KOPT-K1 (cell line): ENCODE measurements around the gene FARSB.

Experiments
- H3K27ac ChIP-seq: fragments of 200-600 bp; sonication (generic); 2 replicates; pipeline ENCODE4 v1.5.1; 2016; ENCODE audit warnings: antibody characterized with exemption, mild to moderate bottlenecking, low read depth, low read length; ENCODE audit not compliant: poor library complexity, severe bottlenecking
- H3K36me3 ChIP-seq: fragments of 200-600 bp; sonication (generic); 2 replicates; pipeline ENCODE4 v1.5.1; 2017; ENCODE audit warnings: antibody characterized with exemption, mild to moderate bottlenecking, low read length, moderate library complexity; ENCODE audit not compliant: insufficient read depth
- H3K9me3 ChIP-seq: fragments of 200-600 bp; sonication (generic); 2 replicates; pipeline ENCODE4 v1.5.1; 2017; ENCODE audit warnings: antibody characterized with exemption, low read length, mild to moderate bottlenecking; ENCODE audit not compliant: insufficient read depth, poor library complexity, severe bottlenecking

The FARSB gene

DNA sequence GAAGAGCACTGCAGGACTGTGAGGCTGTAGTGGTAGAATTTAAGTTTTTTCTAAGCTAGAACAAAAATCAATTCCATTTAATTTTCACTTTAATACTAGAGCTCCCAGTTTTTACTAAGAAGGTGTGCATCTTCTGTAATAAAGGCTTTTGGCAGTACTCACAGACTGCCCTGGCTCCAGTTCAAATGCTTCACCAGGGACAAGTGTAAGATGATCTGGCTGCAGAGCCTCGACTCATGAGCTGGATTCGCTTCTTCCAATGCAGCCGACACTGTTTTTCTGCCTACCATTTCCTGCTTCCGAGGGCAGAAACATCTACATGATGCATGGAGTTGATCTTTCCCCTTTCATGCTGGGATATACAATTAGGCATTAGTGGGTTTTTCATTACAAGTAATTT, 87.0 kb downstream of the FARSB start:
- peaks cover 76% of the 10 kb centered on the region for H3K36me3 ChIP-seq
- H3K27ac ChIP-seq = no peak overlapping the region
- H3K9me3 ChIP-seq = no peaks in the 10 kb centered on the region

DNA sequence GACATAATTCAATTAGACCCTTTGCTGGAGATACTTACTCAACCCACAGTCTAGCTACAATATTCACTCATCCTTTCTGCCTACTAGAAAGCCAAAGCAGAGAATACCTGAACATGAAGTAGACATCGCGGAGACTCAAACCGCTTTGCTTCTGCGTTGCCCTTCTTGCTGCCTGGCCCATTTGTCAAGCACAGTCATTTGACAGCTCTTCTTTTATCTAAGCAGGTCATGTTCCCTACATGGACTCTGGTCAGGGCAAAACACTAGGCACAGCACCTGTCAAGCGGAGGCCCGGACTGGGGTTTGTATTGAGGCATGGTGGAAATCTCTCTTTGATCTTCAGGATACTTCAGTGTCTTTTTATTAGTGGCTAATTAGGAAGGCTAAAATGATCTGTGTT, 89.7 kb downstream of the FARSB start:
- Histone ChIP-seq H3K9me3 (no peaks in the 10 kb centered on the region), H3K36me3 (peaks cover 70% of the 10 kb centered on the region), H3K27ac (no peak overlapping the region)

DNA sequence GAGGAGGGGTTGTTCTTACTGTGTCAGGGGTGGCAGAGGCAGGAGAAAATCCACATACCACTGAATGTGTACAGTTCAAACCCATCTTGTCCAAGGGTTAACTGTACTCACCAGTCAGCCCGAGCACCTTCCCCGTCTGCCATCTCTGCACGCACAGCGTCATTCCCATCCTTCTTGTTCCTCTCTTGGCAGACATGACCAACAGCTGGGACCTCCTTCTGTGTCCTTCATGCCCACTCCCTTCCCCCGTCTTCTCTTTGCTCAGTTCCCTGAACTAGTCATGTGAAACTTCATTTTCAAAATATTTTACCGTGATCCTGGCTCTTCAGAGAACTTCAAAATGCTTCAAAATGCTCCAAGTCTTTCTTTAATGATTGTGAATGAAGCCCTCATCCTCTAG, 92.0 kb downstream of the FARSB start:
- Histone ChIP-seq H3K27ac (no peak overlapping the region), H3K36me3 (peaks cover 49% of the 10 kb centered on the region), H3K9me3 (no peaks in the 10 kb centered on the region)

GRCh38 chr2:222563106-222563718, 92.7 kb downstream of the FARSB start:
- H3K27ac ChIP-seq = no peak overlapping the region
- H3K9me3 ChIP-seq = no peaks in the 10 kb centered on the region
- peaks cover 42% of the 10 kb centered on the region for H3K36me3 ChIP-seq

- no peak overlapping the region for H3K27ac ChIP-seq
- H3K36me3 ChIP-seq = peaks cover 31% of the 10 kb centered on the region
- H3K9me3 ChIP-seq = no peaks in the 10 kb centered on the region
Observed at GRCh38 chr2:222561817-222562645, 93.9 kb downstream of the FARSB start.

DNA sequence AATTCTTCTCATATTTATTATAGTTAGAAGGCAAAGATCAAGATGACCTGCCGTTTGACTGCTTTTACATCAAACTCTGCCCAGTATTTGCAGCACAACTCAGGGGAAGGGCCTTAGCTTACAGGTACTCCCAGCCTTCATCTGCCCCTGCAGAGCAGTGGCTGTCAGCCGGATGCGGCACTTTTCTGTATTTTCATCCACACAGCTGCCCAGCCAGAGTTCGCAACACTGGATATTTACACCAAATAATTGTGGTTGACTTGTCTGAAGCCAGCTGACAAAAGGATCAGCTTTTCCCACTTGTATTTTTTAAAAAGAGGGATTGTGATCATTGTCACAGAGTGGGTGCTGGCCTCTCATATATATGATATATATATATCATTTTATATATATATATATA, 94.7 kb downstream of the FARSB start:
- Histone ChIP-seq H3K9me3 (no peaks in the 10 kb centered on the region), H3K27ac (no peak overlapping the region), H3K36me3 (peaks cover 22% of the 10 kb centered on the region)

DNA sequence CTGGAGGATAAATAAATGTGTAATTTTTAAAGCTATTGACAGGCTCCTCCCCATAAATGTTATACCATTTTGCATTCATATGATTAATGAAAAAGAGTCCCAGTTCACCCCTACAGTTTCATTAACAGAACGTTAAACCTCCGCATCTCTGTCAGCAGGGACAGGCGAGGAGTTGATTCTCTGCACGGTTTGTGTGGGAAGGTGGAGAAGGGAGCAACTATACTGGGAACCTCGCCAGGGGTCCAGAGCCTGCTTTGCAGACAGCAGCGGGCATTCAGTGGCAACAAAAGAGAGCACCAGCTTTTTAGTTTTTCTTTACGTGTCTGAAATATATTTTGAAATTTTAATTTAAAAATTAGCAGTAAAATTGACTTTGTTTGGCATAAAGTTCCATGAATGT, 101.4 kb downstream of the FARSB start:
- Histone ChIP-seq H3K27ac (no peak overlapping the region), H3K36me3 (no peaks in the 10 kb centered on the region), H3K9me3 (no peaks in the 10 kb centered on the region)

DNA sequence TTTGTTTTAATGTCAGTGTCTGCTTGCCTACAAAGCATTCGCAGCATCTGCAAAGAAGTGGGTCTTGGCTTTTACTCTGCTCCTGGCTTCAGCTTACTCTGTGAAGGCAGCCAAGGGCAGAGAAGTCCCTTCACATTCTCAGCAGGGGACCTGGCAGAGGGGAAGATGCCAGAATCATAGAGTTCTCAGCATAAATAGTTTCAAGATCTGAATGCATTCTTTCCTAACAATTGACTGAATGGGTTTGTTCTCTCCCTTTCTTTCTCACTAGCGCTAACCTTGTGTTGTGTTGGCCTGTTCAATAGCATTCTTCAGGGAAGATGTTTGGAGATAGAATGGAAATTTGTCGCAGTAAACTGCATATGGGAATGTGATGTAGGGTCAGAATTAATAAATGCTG, 106.9 kb downstream of the FARSB start:
- H3K27ac ChIP-seq = no peak overlapping the region
- no peaks in the 10 kb centered on the region for H3K36me3 ChIP-seq
- H3K9me3 ChIP-seq = no peaks in the 10 kb centered on the region

- no peak overlapping the region for H3K27ac ChIP-seq
- no peaks in the 10 kb centered on the region for H3K9me3 ChIP-seq
- no peaks in the 10 kb centered on the region for H3K36me3 ChIP-seq
Observed at GRCh38 chr2:222547083-222547482, 108.8 kb downstream of the FARSB start.

- Histone ChIP-seq H3K36me3 (no peaks in the 10 kb centered on the region), H3K27ac (no peak overlapping the region), H3K9me3 (no peaks in the 10 kb centered on the region)
Observed at GRCh38 chr2:222545823-222546795, 109.8 kb downstream of the FARSB start.

GRCh38 chr2:222544661-222545060, 111.2 kb downstream of the FARSB start:
- Histone ChIP-seq H3K36me3 (no peaks in the 10 kb centered on the region), H3K9me3 (no peaks in the 10 kb centered on the region), H3K27ac (no peak overlapping the region)

GRCh38 chr2:222538535-222538934, 117.4 kb downstream of the FARSB start:
- no peaks in the 10 kb centered on the region for H3K9me3 ChIP-seq
- no peaks in the 10 kb centered on the region for H3K36me3 ChIP-seq
- no peak overlapping the region for H3K27ac ChIP-seq

- no peaks in the 10 kb centered on the region for H3K36me3 ChIP-seq
- H3K27ac ChIP-seq = no peak overlapping the region
- no peaks in the 10 kb centered on the region for H3K9me3 ChIP-seq
Observed at GRCh38 chr2:222535477-222535876, 120.4 kb downstream of the FARSB start.

- Histone ChIP-seq H3K27ac (no peak overlapping the region), H3K36me3 (no peaks in the 10 kb centered on the region), H3K9me3 (no peaks in the 10 kb centered on the region)
Observed at GRCh38 chr2:222532315-222532714, 123.6 kb downstream of the FARSB start.
